RPMI7951 (cell line): ENCODE data around the gene DNAJC19. TPM values are rescaled to one million over a fixed set of nuclear protein-coding genes. Genes with fewer than 3 reads are reported as not detected.
A peak's percentile ranks its signal among the peaks of the same experiment; 100 is the strongest.
"Not testable (repeated sequence)": the region's sequence is repeated elsewhere in the genome, so short reads cannot be mapped to it uniquely, and the experiment has no call there.

Experiments used
- DNase-seq: peaks from one replicate; pipeline ENCODE4 v3.0.0-alpha.2; 2012; ENCODE audit warnings: low read depth
- total RNA-seq: library from RNA; depleted of rRNA; stranded (reverse); fragments of >200 nt; shearing (Covaris generic); gene quantifications from 2 replicates; pipeline ENCODE4 v1.2.3, GENCODE V29; 2014; rRNA removed

DNAJC19 gene
- 47.0 and 52.1 TPM in 2 replicates for total RNA-seq

- DNase-seq: peak; percentile 97
Observed at GRCh38 chr3:180989291-180990163, at the start of gene DNAJC19. Gene DNAJC19, minus strand, starts transcription at chr3:180989736. Its CDS starts 134 bp downstream, at chr3:180989602.

- DNase-seq: no peak
Observed at GRCh38 chr3:181030948-181031347, 41.4 kb upstream of the DNAJC19 start.

- no peak for DNase-seq
Observed at GRCh38 chr3:181025204-181025603, 35.7 kb upstream of the DNAJC19 start.

DNA sequence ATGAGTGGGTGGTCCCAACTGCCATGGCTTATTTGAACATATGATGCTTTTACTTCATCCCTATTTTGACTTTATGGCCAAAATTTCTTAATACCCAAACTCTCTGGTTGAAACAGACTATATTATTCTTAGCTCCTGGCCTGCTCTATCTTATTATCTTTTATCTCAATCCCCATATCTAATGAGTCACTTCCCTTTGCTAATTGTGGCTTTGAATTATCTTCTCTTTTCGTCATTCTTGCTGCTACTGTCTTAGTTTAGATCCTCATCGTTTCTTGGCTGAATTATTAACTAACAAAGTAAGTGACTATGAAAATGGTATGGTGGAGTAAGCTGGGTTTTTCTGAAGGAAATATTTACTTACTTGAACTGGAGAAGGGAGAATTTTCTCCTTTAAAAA is 28.2 kb upstream of the DNAJC19 start:
- DNase-seq: peak; percentile 40

- DNase-seq: no peak
Observed at GRCh38 chr3:181009225-181009624, 19.7 kb upstream of the DNAJC19 start.

GRCh38 chr3:181008796-181009195 is 19.3 kb upstream of the DNAJC19 start:
- no peak for DNase-seq

GRCh38 chr3:181007262-181007661 is 17.7 kb upstream of the DNAJC19 start:
- no peak for DNase-seq

GRCh38 chr3:181006541-181006940 is 17.0 kb upstream of the DNAJC19 start:
- DNase-seq: no peak

- DNase-seq: not testable (repeated sequence)
Observed at GRCh38 chr3:181003469-181003868, 13.9 kb upstream of the DNAJC19 start.

DNA sequence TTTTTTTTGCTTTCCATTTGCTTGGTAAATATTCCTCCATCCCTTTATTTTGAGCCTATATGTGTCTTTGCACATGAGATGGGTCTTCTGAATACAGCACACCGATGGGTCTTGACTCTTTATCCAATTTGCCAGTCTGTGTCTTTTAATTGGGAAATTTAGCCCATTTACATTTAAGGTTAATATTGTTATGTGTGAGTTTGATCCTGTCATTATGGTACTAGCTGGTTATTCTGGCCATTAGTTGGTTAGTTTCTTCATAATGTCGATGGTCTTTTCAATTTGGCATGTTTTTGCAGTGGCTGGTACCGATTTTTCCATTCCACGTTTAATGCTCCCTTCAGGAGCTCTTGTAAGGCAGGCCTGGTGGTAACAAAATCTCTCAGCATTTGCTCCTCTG is 12.8 kb upstream of the DNAJC19 start:
- not testable (repeated sequence) for DNase-seq

DNA sequence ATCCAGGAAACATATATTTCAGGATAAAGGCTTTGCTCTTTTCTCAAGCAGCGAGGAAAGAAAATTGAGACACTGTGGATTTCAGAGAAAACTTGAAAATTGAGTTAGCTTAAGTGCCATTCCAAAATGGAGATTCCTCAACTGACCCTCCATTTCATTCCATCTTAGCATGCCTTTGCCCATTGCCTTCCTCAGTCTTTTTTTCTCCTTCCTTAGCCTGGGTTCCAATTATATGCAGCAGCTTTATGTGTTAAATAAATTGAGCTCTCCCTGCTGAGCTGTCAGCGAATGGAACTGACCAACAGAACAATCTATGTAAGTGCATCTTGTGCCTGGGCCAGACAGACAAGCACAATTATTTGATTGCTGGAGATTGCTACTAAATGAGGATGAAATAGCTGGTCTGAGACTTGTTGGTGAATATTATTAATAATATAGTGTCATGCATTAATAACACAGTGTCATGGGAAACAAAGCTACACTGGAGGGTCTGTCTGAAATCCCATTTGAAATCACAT is 6.9 kb upstream of the DNAJC19 start:
- no peak for DNase-seq

DNA sequence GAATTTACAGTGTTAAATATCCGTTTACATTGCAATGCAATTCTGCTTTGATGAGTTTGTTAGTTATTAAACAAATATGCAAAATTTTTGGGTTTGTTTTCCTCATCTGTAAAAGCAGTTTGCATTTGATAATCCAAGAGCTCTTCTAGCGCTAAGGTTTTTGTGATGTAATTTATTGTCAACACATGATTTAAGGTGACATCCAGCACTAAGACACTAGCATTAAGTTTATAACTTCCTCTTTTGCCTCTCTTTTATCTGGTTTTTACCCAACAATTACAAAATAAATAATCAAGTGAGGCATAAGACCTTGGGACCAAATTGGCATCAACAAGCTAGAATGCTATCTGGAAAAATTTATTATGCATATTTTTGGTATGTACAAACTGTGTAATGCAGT is 969 bp upstream of the DNAJC19 start:
- DNase-seq: no peak

DNA sequence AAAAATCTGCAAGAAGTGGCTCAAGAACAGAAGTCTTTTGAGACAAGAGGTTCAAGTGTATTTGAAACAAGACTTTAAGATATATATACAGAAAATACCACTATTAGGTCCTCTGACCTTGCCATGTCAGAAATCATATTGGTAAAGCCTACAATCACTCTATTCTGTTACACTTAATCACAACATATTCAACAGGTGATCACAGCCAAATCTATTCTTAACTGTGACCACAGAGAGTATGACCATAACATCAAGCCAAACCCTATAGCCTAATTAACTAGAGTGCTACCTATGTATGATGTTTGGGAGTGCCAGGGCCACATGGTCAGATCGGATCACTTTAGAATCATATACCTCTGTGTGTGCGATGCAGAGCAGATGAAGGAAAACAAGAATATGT is 2.2 kb downstream of the DNAJC19 start:
- DNase-seq: no peak

- not testable (repeated sequence) for DNase-seq
Observed at GRCh38 chr3:180986366-180986765, 3.2 kb downstream of the DNAJC19 start.

DNA sequence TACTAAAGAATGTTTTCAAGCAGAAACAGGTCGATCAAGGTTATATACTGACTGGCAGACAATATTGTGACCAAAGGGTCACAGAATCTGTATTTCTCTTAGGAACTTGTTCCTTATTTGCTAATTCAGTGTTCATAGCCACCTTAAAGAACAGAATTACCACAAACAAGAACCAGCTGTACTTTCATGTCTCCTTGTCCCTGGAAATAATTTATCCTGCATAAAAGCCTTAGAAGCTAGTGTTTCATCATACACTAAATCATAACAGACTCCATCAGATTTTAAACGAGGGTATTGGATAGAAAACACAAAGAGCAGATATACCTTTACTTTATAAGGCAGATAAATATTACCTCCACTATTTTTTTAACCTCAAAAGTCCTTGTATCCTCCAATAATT is 6.4 kb downstream of the DNAJC19 start:
- no peak for DNase-seq

GRCh38 chr3:180981912-180982311 is 7.6 kb downstream of the DNAJC19 start:
- no peak for DNase-seq

- no peak for DNase-seq
Observed at GRCh38 chr3:180980611-180981010, 8.9 kb downstream of the DNAJC19 start.

DNA sequence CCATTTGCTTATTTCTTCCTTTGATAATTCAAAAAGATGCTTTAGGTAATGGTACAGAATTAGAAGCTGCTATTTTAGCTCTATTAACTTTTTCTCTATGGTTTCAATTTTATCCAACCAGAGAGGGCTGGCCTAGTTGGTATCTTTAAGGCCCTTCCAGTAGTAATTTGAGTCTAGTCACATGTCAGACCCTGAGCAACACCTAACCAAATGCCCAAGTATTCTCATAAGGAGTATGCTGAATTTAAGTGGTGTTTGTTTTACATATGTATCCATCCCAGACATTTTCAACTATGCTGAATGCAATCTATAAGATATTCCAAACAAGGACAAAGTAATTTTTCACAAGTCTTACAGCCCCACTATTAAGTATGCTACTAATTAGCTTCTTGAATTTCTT is 9.6 kb downstream of the DNAJC19 start:
- DNase-seq: no peak

DNA sequence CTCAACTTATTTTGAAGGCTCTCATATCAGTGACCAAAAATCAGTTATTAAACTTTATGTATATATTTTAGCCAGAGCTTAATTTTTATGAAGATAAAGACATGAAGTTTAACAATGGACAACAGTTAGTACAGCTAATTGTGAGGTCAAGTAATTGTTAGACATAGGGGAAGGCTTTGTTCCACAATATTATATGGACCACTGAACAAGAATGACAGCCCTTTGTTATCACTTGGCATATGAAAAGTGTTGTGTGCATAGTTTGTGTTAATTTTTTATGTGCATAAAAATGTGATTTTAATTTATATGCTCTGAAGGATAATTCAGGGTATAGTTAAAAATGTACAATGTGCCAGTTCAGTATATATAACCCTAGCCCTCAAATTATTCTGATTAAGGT is 12.0 kb downstream of the DNAJC19 start:
- no peak for DNase-seq

DNA sequence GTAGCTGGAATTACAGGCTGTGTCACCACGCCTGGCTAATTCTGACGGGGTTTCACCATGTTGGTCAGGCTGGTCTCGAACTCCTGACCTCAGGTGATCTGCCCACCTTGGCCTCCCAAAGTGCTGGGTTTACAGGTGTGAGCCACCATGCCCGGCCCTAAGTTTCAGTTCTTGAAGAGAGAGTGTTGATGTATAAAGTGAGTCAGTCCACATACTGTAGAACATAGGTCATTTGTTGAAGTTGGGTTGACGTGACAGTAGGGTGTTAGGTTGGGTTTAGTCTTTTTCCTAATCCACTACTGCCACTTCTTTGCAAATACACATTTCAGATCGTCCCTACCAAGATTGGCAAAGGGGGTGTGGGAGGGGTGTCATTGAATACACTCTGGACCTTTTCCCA is 15.2 kb downstream of the DNAJC19 start:
- DNase-seq: no peak

GRCh38 chr3:180973543-180973942 is 16.0 kb downstream of the DNAJC19 start:
- DNase-seq: no peak

- no peak for DNase-seq
Observed at GRCh38 chr3:180970931-180971330, 18.6 kb downstream of the DNAJC19 start.

DNA sequence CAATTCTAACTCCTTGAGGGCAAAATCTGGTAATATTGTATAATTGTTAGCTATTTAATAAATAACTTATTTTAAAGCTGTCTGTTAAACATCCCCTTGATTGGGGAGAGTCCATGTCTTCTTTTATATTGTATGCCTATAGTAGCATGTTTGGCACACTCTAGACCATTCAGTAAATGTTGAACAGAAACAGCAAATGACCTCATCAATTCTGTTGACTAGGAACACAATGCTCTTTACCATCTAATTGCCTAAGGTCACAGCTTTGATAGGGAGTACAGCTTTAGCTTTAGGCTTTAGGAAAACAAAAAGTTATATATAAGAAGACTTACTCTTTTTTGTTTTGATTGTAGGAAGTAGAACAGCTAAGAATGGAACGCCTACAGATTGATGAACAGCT is 27.0 kb downstream of the DNAJC19 start:
- no peak for DNase-seq
